Measurements from ENCODE around the gene DGUOK. TPM values are rescaled to one million over a fixed set of nuclear protein-coding genes. Genes with fewer than 3 reads are reported as not detected.

Gene DGUOK
- polyA plus RNA-seq, 1 donor from 2014 or later: 168 TPM

- H3K36me3 ChIP-seq (ENCODE audit: insufficient read depth, low read length): no peaks in the 10 kb centered on the region
- no peaks in the 10 kb centered on the region for H3K79me2 ChIP-seq (replicated peaks; ENCODE audit: insufficient read depth, low read length)
- H3K9me2 ChIP-seq (ENCODE audit: insufficient read depth, low read length): no peaks in the 10 kb centered on the region
- H3K4me2 ChIP-seq (ENCODE audit: low read length): no peak overlapping the region
- no peak overlapping the region for H3K9ac ChIP-seq (ENCODE audit: low read length)
- H4K20me1 ChIP-seq (ENCODE audit: insufficient read depth): no peaks in the 10 kb centered on the region
- TF ChIP-seq SMC3 (conservative IDR thresholded peaks at IDR 0.05; ENCODE audit: poor library complexity) (no peak), CTCF (IDR thresholded peaks at IDR 0.05; ENCODE audit: poor library complexity, severe bottlenecking) (no peak), RAD21 (conservative IDR thresholded peaks at IDR 0.05) (no peak), REST (IDR thresholded peaks at IDR 0.05; ENCODE audit: borderline replicate concordance) (no peak), TAF1 (IDR thresholded peaks at IDR 0.05; ENCODE audit: low read depth) (no peak), POLR2AphosphoS5 (IDR thresholded peaks at IDR 0.05) (no peak), MXI1 (conservative IDR thresholded peaks at IDR 0.05; ENCODE audit: poor library complexity, severe bottlenecking) (no peak), EP300 (conservative IDR thresholded peaks at IDR 0.05; ENCODE audit: poor library complexity, severe bottlenecking) (no peak), EZH2 (IDR thresholded peaks at IDR 0.05; ENCODE audit: borderline replicate concordance, insufficient read depth, low read length, poor library complexity, severe bottlenecking) (no peak)
- H3K27ac ChIP-seq (ENCODE audit: low read length): no peak overlapping the region
- H2AFZ ChIP-seq (ENCODE audit: low read depth, low read length): no peak overlapping the region
- no peaks in the 10 kb centered on the region for H3F3A ChIP-seq (ENCODE audit: insufficient read depth, low read length, poor library complexity, severe bottlenecking)
- no peaks in the 10 kb centered on the region for H3K9me3 ChIP-seq (ENCODE audit: low read length)
- H3K27me3 ChIP-seq (ENCODE audit: insufficient read depth, low read depth, low read length): peaks cover 16% of the 10 kb centered on the region
- H3K4me3 ChIP-seq (ENCODE audit: low read length): no peak overlapping the region
Measured at GRCh38 chr2:73975731-73976130, 49.1 kb downstream of the DGUOK start.

- H3K4me3 ChIP-seq (ENCODE audit: low read length): no peak overlapping the region
- H3K9me2 ChIP-seq (ENCODE audit: insufficient read depth, low read length): no peaks in the 10 kb centered on the region
- no peaks in the 10 kb centered on the region for H4K20me1 ChIP-seq (ENCODE audit: insufficient read depth)
- H3K4me2 ChIP-seq (ENCODE audit: low read length): no peak overlapping the region
- H3K9me3 ChIP-seq (ENCODE audit: low read length): no peaks in the 10 kb centered on the region
- H3K27ac ChIP-seq (ENCODE audit: low read length): no peak overlapping the region
- no peaks in the 10 kb centered on the region for H3F3A ChIP-seq (ENCODE audit: insufficient read depth, low read length, poor library complexity, severe bottlenecking)
- H3K9ac ChIP-seq (ENCODE audit: low read length): no peak overlapping the region
- H3K79me2 ChIP-seq (replicated peaks; ENCODE audit: insufficient read depth, low read length): no peaks in the 10 kb centered on the region
- peaks cover 27% of the 10 kb centered on the region for H3K27me3 ChIP-seq (ENCODE audit: insufficient read depth, low read depth, low read length)
- TF ChIP-seq POLR2AphosphoS5 (IDR thresholded peaks at IDR 0.05) (no peak), EP300 (conservative IDR thresholded peaks at IDR 0.05; ENCODE audit: poor library complexity, severe bottlenecking) (no peak), SMC3 (conservative IDR thresholded peaks at IDR 0.05; ENCODE audit: poor library complexity) (no peak), EZH2 (IDR thresholded peaks at IDR 0.05; ENCODE audit: borderline replicate concordance, insufficient read depth, low read length, poor library complexity, severe bottlenecking) (no peak), TAF1 (IDR thresholded peaks at IDR 0.05; ENCODE audit: low read depth) (no peak), CTCF (IDR thresholded peaks at IDR 0.05; ENCODE audit: poor library complexity, severe bottlenecking) (no peak), REST (IDR thresholded peaks at IDR 0.05; ENCODE audit: borderline replicate concordance) (no peak)
- no peaks in the 10 kb centered on the region for H3K36me3 ChIP-seq (ENCODE audit: insufficient read depth, low read length)
- no peak overlapping the region for H2AFZ ChIP-seq (ENCODE audit: low read depth, low read length)
Measured at GRCh38 chr2:73976803-73977202, 50.1 kb downstream of the DGUOK start.

All from neural cell (in vitro differentiated cells).